PC-3 (cell line): Measurements from ENCODE around the gene DLG2. TPM values are rescaled to one million over a fixed set of nuclear protein-coding genes. Genes with fewer than 3 reads are reported as not detected.

Experiments
- ATAC-seq: fragments of 200-7000 bp; cut with Tn5 transposase; 2 replicates; pipeline ENCODE4 v1.9.1; 2020; ENCODE audit warnings: mild to moderate bottlenecking, moderate library complexity
- BruUV-seq: library from RNA; stranded (reverse); fragments of 400-500 nt; replicated peaks from 2 replicates; lab custom pipeline; 2021; lab: Mats Ljungman, UMichigan
- CTCF ChIA-PET: fragments of 300-600 bp; sonication (Branson Sonifier 250); formaldehyde crosslinking; loops from one replicate; lab custom pipeline; 2022; ENCODE audit warnings: antibody characterized with exemption; lab: Charles Lee
- POLR2A ChIA-PET: fragments of 300-600 bp; sonication (Branson Sonifier 250); formaldehyde crosslinking; loops from one replicate; lab custom pipeline; 2022; ENCODE audit warnings: antibody characterized with exemption; ENCODE audit not compliant: unreplicated experiment; lab: Charles Lee
- DNase-seq: peaks from one replicate; pipeline ENCODE4 v3.0.0-alpha.2; 2015
- H2AFZ ChIP-seq: fragments of 300-600 bp; sonication (generic); 2 replicates; pipeline ENCODE4 v1.6.0; 2016; ENCODE audit warnings: antibody characterized with exemption, low read length
- H3F3A ChIP-seq: fragments of 300-600 bp; sonication (generic); one replicate; pipeline ENCODE4 v1.6.0; 2017; ENCODE audit warnings: antibody characterized with exemption, low read length, control low read depth, mild to moderate bottlenecking; ENCODE audit not compliant: unreplicated experiment
- H3K27ac ChIP-seq: fragments of 300-600 bp; sonication (generic); 2 replicates; pipeline ENCODE4 v1.5.1; 2016; ENCODE audit warnings: mild to moderate bottlenecking, low read length
- H3K27me3 ChIP-seq: fragments of 300-600 bp; sonication (generic); 2 replicates; pipeline ENCODE4 v1.6.1; 2016; ENCODE audit warnings: low read length, mixed read lengths
- H3K36me3 ChIP-seq: fragments of 300-600 bp; sonication (generic); 2 replicates; pipeline ENCODE4 v1.6.1; 2016; ENCODE audit warnings: low read depth, mixed run types, low read length, mixed read lengths
- H3K4me1 ChIP-seq: fragments of 300-600 bp; sonication (generic); 2 replicates; pipeline ENCODE4 v1.5.1; 2016; ENCODE audit warnings: low read length; ENCODE audit not compliant: insufficient read depth
- H3K4me2 ChIP-seq: fragments of 300-600 bp; sonication (generic); 2 replicates; pipeline ENCODE4 v1.6.0; 2016; ENCODE audit warnings: low read length
- H3K4me3 ChIP-seq: fragments of 300-600 bp; sonication (generic); 2 replicates; pipeline ENCODE4 v1.5.1; 2016; ENCODE audit warnings: mild to moderate bottlenecking, low read length, mixed read lengths
- H3K79me2 ChIP-seq: fragments of 300-600 bp; sonication (generic); 2 replicates; pipeline ENCODE4 v1.6.1; 2017; ENCODE audit warnings: low read length, mixed read lengths
- H3K9ac ChIP-seq: fragments of 300-600 bp; sonication (generic); 2 replicates; pipeline ENCODE4 v1.6.0; 2016; ENCODE audit warnings: mild to moderate bottlenecking, low read length
- H3K9me2 ChIP-seq: fragments of 300-600 bp; sonication (generic); replicated peaks from 2 replicates; pipeline ENCODE4 v1.6.1; 2016; ENCODE audit warnings: mixed run types, low read length, mixed read lengths
- H3K9me3 ChIP-seq: fragments of 300-600 bp; sonication (generic); 2 replicates; pipeline ENCODE4 v1.6.1; 2016; ENCODE audit warnings: low read length, mixed read lengths
- H4K20me1 ChIP-seq: fragments of 300-600 bp; sonication (generic); 2 replicates; pipeline ENCODE4 v1.6.1; 2016; ENCODE audit warnings: low read length, mixed read lengths
- CTCF ChIP-seq: fragments of 300-600 bp; sonication (generic); conservative IDR thresholded peaks from 2 replicates; pipeline ENCODE4 v1.5.1; 2017; ENCODE audit warnings: antibody characterized with exemption, low read depth, mild to moderate bottlenecking, low read length
- EZH2 ChIP-seq: fragments of 300-600 bp; sonication (generic); IDR thresholded peaks from one replicate; pipeline ENCODE4 v1.6.1; 2017; ENCODE audit warnings: antibody characterized with exemption, mild to moderate bottlenecking, low read length; ENCODE audit not compliant: unreplicated experiment
- EZH2phosphoT487 ChIP-seq: fragments of 300-600 bp; sonication (generic); IDR thresholded peaks from 2 replicates; pipeline ENCODE4 v1.6.1; 2018; ENCODE audit warnings: mild to moderate bottlenecking, antibody characterized with exemption, low read length, borderline replicate concordance
- intact Hi-C: fragments of 100-400 bp; cut with micrococcal nuclease; formaldehyde crosslinking; loops from 2 replicates; pipeline ENCODE4 v1.9.0; 2023
- total RNA-seq: library from RNA; depleted of rRNA; stranded (reverse); fragments of >200 nt; gene quantifications from 2 replicates; pipeline ENCODE4 v1.2.3, GENCODE V29; 2014

Gene DLG2
- total RNA-seq, 1 experiment from 2014 or later: 0.58 TPM

- no peak for DNase-seq
- Histone ChIP-seq H3K4me2 (no peak overlapping the region), H4K20me1 (no peaks in the 10 kb centered on the region), H3K27me3 (0 out of 2 replicates have a peak, but pooled peaks cover 4% of the 10 kb centered on the region), H3F3A (no peaks in the 10 kb centered on the region), H3K4me3 (no peak overlapping the region), H3K9me3 (no peaks in the 10 kb centered on the region), H3K9ac (no peak overlapping the region), H2AFZ (no peak overlapping the region), H3K27ac (no peak overlapping the region), H3K4me1 (no peaks in the 10 kb centered on the region), H3K36me3 (no peaks in the 10 kb centered on the region), H3K79me2 (no peaks in the 10 kb centered on the region), H3K9me2 (no peaks in the 10 kb centered on the region)
- BruUV-seq: no TSS peak
- ATAC-seq: no peak
- intact Hi-C loops: no loop called here
- no peak for TF ChIP-seq EZH2
- no peak for TF ChIP-seq CTCF
- TF ChIP-seq EZH2phosphoT487: no peak
- POLR2A ChIA-PET: no interaction called here
- CTCF ChIA-PET: interaction anchor here (0.7 kb wide), 1 partner anchor 105 kb away, joined by 4 read pairs; no protein-coding TSS in a partner anchor
Measured at GRCh38 chr11:83702796-83703195, 1924.3 kb downstream of the DLG2 start.

DNA sequence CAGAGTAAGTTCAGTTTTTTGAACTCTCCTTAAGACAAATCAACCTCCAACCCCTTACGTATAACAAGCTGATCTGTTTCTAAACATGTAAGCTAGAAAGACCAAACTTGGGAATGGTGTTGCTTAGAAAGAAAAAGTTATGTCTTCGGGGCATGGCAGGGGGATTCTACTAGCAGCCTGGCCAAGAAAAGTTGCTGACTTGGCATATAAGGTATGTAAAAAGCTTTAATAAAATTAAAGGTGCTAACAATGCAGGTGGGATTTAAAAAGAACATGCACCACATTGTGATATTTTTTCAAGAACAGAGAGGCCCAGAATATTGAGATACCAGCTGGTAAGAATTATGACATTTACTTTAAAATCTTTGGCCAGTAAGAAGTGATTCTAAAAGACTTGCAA is 1929.6 kb downstream of the DLG2 start:
- Histone ChIP-seq H3K27ac (no peak overlapping the region), H3K9me3 (no peaks in the 10 kb centered on the region), H3K27me3 (peaks cover 10% of the 10 kb centered on the region; the same call in 1 of the 2 replicates), H4K20me1 (no peaks in the 10 kb centered on the region), H3K36me3 (no peaks in the 10 kb centered on the region), H2AFZ (no peak overlapping the region), H3K4me3 (no peak overlapping the region), H3F3A (no peaks in the 10 kb centered on the region), H3K9ac (no peak overlapping the region), H3K4me1 (no peaks in the 10 kb centered on the region), H3K4me2 (no peak overlapping the region), H3K9me2 (no peaks in the 10 kb centered on the region), H3K79me2 (no peaks in the 10 kb centered on the region)
- DNase-seq (no peak), ATAC-seq (no peak)
- CTCF ChIA-PET: no interaction called here
- no TSS peak for BruUV-seq
- POLR2A ChIA-PET: no interaction called here
- intact Hi-C loops: no loop called here
- TF ChIP-seq CTCF: no peak
- TF ChIP-seq EZH2: no peak
- no peak for TF ChIP-seq EZH2phosphoT487

GRCh38 chr11:83695046-83695445 is 1932.1 kb downstream of the DLG2 start:
- no peak overlapping the region for H3K4me2 ChIP-seq
- DNase-seq (no peak), ATAC-seq (no peak)
- no peaks in the 10 kb centered on the region for H3K4me1 ChIP-seq
- CTCF ChIA-PET: no interaction called here
- POLR2A ChIA-PET: no interaction called here
- H3K27ac ChIP-seq: no peak overlapping the region
- H3K27me3 ChIP-seq: peaks cover 20% of the 10 kb centered on the region
- H3K9me3 ChIP-seq: no peaks in the 10 kb centered on the region
- TF ChIP-seq EZH2 (no peak), CTCF (no peak)
- H4K20me1 ChIP-seq: no peaks in the 10 kb centered on the region
- H3K79me2 ChIP-seq: no peaks in the 10 kb centered on the region
- no peak overlapping the region for H3K9ac ChIP-seq
- no peak overlapping the region for H3K4me3 ChIP-seq
- no TSS peak for BruUV-seq
- H3K9me2 ChIP-seq: no peaks in the 10 kb centered on the region
- intact Hi-C loops: no loop called here
- no peaks in the 10 kb centered on the region for H3K36me3 ChIP-seq
- no peaks in the 10 kb centered on the region for H3F3A ChIP-seq
- H2AFZ ChIP-seq: no peak overlapping the region
